ENCODE data around the gene RBM33.

Gene RBM33

GRCh38 chr7:155631155-155631554 lies 13.3 kb upstream of the RBM33 start:
- no peak for DNase-seq

- DNase-seq: no peak
These were observed 8.6 kb upstream of the RBM33 start for GRCh38 chr7:155635817-155636216.

DNA sequence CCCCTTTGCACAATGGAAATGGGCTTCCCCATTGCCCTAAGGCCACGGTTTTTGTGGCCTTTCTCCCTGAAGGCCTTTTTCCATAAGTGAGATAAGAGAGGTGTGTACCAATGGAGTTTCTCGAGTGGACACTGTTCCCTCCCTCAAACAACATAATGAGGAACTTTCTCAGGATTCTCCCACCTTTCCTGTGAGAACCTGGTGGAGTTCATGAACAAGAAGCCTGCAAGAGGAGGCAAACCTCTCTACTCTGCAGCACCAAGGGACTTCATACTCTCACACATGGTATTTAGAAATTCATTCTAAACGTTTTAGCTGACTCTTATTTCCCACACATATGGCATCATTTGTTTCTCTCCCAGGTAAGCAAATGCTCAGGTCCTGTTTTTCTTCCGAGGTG lies 7.3 kb upstream of the RBM33 start:
- DNase-seq: no peak

DNA sequence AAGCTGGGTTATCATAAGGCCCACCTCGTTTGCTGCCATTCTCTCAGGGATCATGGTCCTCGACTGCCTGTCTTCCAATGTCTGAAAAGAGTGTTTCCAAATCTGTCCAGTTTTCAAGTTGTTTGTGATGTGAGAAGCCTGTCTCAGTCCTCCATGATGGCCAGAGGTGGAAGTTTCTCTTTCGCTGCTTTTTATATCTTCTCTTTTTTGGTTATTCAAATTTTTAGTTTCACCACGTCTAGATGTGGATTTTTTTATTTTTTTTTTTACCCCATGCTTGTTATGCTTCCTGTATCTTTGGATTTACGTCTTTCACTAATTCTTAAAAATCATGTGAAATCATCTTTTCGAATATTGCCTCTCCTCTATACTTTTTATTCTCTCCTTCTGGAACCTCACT lies 6.1 kb upstream of the RBM33 start:
- no peak for DNase-seq

- DNase-seq: no peak
These were observed 4.4 kb upstream of the RBM33 start for GRCh38 chr7:155639958-155640520.

GRCh38 chr7:155640629-155641028 lies 3.8 kb upstream of the RBM33 start:
- no peak for DNase-seq

DNA sequence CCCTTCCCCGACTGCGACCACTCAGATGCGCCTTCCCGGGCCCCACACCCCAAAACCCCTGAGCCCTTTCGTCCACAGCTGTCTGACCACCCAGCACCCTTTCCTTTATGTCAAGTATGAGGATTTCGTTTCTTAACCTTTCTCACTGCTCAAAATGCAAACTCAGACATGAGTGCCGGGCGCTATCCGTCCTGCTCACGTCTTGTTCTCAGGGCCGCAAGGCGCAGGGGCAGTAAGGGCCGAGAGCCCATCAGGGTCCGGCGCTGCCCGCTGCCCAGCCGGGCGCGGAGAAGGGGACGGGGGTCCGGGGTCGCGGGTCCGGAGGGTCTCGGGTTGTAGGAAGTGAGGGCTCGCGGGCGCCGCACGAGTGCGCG lies 670 bp upstream of the RBM33 start:
- no peak for DNase-seq

DNA sequence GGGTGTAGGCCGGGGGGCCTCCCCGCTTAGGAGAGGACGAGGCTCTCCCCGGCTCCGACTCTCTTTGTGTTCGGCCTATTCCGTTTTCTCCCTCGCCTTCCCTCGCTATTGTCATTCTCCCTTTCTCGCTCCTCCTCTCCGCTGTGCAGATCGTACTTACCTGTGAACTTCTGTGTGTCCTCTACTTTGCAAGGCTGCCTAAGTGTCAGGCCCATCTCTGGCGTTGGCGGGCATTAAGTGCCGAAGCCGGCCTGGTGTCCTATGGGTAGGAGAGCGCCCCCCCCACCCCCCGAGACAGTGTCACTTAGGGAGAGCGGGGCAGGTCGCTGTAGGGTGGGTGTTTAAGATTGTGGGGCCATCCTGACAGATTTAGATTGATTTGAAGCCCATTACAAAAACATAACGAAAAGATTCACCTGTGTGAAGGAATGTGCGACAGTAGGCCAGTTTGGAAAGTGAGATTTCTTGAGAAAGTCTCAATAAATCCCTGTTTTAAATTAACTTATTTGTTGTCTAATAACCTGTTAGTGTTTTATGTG lies 579 bp downstream of the RBM33 start:
- peak; percentile 33 for DNase-seq

DNA sequence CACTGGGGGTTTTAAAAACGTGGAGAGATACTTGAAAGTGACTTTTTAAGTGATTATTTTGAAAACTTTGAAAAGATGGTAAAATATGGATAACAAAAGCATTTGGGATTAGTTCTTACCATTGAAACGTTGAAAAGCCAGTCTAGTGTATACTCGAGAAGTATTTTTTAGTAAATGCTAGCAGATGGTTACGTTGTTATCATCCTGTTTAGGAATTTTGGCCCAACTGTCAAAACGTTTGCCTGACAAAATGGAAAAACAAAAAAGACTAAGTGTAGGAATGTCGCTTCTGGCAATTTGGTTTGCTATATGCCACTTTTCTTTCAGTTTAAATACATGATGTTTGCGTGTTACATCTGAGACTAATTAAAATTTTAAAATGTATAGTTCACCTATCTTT lies 1.2 kb downstream of the RBM33 start:
- DNase-seq: no peak

GRCh38 chr7:155646669-155647068 lies 2.2 kb downstream of the RBM33 start:
- no peak for DNase-seq

DNA sequence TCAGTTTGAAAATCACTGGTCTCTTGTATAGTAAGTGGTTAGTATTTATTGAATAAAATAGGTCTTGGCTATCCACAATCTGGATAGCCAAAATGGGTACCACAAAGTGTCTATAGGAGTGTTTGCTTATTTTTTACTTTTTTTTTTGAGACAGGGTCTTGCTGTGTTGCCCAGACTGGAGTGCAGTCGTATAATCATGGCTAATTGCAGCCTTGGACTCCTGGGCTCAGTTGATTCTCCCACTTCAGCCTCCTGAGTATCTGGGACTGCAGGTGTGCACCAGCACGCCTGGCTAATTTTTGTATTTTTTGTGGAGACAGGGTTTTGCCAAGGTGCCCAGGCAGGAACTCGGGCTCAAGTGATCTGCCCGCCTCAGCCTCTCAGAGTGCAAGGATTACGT lies 2.8 kb downstream of the RBM33 start:
- DNase-seq: no peak

- DNase-seq: no peak
These were observed 3.3 kb downstream of the RBM33 start for GRCh38 chr7:155647734-155648133.

- DNase-seq: no peak
These were observed 4.4 kb downstream of the RBM33 start for GRCh38 chr7:155648752-155649339.

GRCh38 chr7:155649588-155649987 lies 5.1 kb downstream of the RBM33 start:
- DNase-seq: no peak

GRCh38 chr7:155652156-155653114 lies 8.0 kb downstream of the RBM33 start:
- DNase-seq: no peak

DNA sequence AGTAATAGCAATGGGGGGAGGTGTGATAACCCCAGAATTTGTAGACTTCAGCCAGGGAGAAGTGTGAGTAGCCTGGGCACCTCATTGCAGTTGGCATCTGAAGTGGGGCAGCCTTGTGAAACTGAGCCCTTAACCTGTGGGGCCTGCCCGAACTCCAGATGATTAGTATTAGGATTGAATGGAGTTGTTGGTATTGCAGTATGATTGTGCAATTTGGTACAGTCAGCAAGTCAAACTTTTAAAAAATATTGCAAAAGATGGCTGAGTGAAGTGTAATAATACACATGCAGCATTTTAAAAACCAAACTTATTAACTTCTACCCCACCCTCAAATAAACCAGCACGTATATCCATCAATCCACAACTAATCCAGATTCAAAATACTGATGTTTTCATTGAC lies 9.3 kb downstream of the RBM33 start:
- no peak for DNase-seq

- no peak for DNase-seq
These were observed 12.4 kb downstream of the RBM33 start for GRCh38 chr7:155656891-155657290.

- no peak for DNase-seq
These were observed 15.7 kb downstream of the RBM33 start for GRCh38 chr7:155660059-155660757.

- no peak for DNase-seq
These were observed 16.3 kb downstream of the RBM33 start for GRCh38 chr7:155660758-155661093.

GRCh38 chr7:155662343-155663043 lies 18.0 kb downstream of the RBM33 start:
- DNase-seq: no peak

DNA sequence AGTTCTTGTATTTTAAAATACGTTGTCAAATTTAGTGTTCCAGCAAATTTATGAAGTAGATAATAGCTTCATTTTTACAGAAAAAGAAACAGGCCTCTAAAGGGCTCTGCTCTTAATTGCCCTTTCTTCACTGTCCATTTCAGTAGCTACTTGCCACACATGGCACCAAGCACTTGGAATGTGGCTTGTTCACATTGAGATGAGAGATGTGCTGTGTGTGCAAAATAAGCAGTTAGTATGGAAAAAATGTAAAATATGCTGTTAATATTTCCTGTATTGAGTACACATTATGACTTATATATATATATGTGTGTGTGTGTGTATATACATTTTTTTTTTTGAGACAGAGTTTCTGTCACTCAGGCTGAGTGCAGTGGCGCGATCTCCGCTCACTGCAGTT lies 19.5 kb downstream of the RBM33 start:
- no peak for DNase-seq

GRCh38 chr7:155665079-155665956 lies 20.9 kb downstream of the RBM33 start:
- no peak for DNase-seq
